GM21737 (cell line): Measurements from ENCODE around the gene LHFPL6.

Experiments
- ATAC-seq: cut with Tn5 transposase; IDR thresholded peaks from one replicate; pipeline ENCODE4 v1.9.1; 2021; ENCODE audit warnings: mild to moderate bottlenecking, moderate library complexity; ENCODE audit not compliant: unreplicated experiment

Gene LHFPL6

GRCh38 chr13:39318161-39318560 is 284.8 kb downstream of the LHFPL6 start:
- ATAC-seq, result no peak

- no peak for ATAC-seq
These were observed 285.7 kb downstream of the LHFPL6 start for GRCh38 chr13:39317291-39317690.

GRCh38 chr13:39315796-39316195 is 287.2 kb downstream of the LHFPL6 start:
- ATAC-seq, result no peak

GRCh38 chr13:39313721-39314120 is 289.3 kb downstream of the LHFPL6 start:
- ATAC-seq, result no peak

GRCh38 chr13:39312596-39312995 is 290.4 kb downstream of the LHFPL6 start:
- ATAC-seq, result no peak

- no peak for ATAC-seq
These were observed 291.4 kb downstream of the LHFPL6 start for GRCh38 chr13:39311619-39312018.

GRCh38 chr13:39310961-39311360 is 292.0 kb downstream of the LHFPL6 start:
- no peak for ATAC-seq

- ATAC-seq, result peak; percentile 92
These were observed 296.1 kb downstream of the LHFPL6 start for GRCh38 chr13:39306639-39307589.

GRCh38 chr13:39302820-39303219 is 300.2 kb downstream of the LHFPL6 start:
- ATAC-seq, result no peak

- no peak for ATAC-seq
These were observed 304.0 kb downstream of the LHFPL6 start for GRCh38 chr13:39298951-39299350.

GRCh38 chr13:39297664-39298171 is 305.3 kb downstream of the LHFPL6 start:
- ATAC-seq, result no peak

GRCh38 chr13:39297023-39297422 is 306.0 kb downstream of the LHFPL6 start:
- no peak for ATAC-seq

GRCh38 chr13:39296193-39296592 is 306.8 kb downstream of the LHFPL6 start:
- no peak for ATAC-seq
